WTC11 (cell line): ENCODE measurements around the gene SLC44A5.

Experiments
- ATF2 ChIP-seq: sonication (generic); formaldehyde crosslinking; IDR thresholded peaks from 2 replicates; pipeline ENCODE4 v1.8.1; 2022; ENCODE audit warnings: low read depth, missing genetic modification reagents, borderline replicate concordance
- ATF6 ChIP-seq: sonication (generic); formaldehyde crosslinking; IDR thresholded peaks from 2 replicates; pipeline ENCODE4 v1.8.1; 2023; ENCODE audit warnings: mild to moderate bottlenecking, missing genetic modification reagents
- CTCF ChIP-seq: fragments of 200-600 bp; IDR thresholded peaks from 2 replicates; pipeline ENCODE4 v1.8.0; 2022; ENCODE audit warnings: antibody characterized with exemption
- IRF2 ChIP-seq: sonication (generic); formaldehyde crosslinking; IDR thresholded peaks from 2 replicates; pipeline ENCODE4 v1.8.0; 2022; ENCODE audit warnings: low read depth, missing genetic modification reagents, borderline replicate concordance
- NFE2L1 ChIP-seq: sonication (generic); formaldehyde crosslinking; IDR thresholded peaks from 2 replicates; pipeline ENCODE4 v1.8.1; 2023; ENCODE audit warnings: missing genetic modification reagents
- ZNF138 ChIP-seq: sonication (generic); formaldehyde crosslinking; conservative IDR thresholded peaks from 2 replicates; pipeline ENCODE4 v1.8.1; 2022; ENCODE audit warnings: mild to moderate bottlenecking, moderate library complexity, missing genetic modification reagents

- TF ChIP-seq IRF2 (CRISPR knock-in tag) (no peak), CTCF (no peak), ATF2 (CRISPR knock-in tag) (no peak), ATF6 (CRISPR knock-in tag) (no peak), ZNF138 (CRISPR knock-in tag) (no peak), NFE2L1 (no peak)
These were observed 185.8 kb downstream of the SLC44A5 start for GRCh38 chr1:75425001-75425650.
